Tongue (tissue), 2 donors: ENCODE data around the gene EZH1. TPM values are rescaled to one million over a fixed set of nuclear protein-coding genes. Genes with fewer than 3 reads are reported as not detected.
A peak's percentile ranks its signal among the peaks of the same experiment; 100 is the strongest.

Source experiments
- DNase-seq: peaks from one replicate; pipeline ENCODE4 v3.0.0-alpha.2; 2015
- total RNA-seq: library from RNA; depleted of rRNA; stranded (reverse); fragments of >200 nt; gene quantifications from one replicate; pipeline ENCODE4 v1.2.3, GENCODE V29; 2014

EZH1 gene
- total RNA-seq, 1 donor from 2014 or later: 35.6 TPM

GRCh38 chr17:42681976-42682721 is 62.7 kb downstream of the EZH1 start, which contains the start of gene CNTNAP1:
TSS of gene CNTNAP1 (plus strand) at chr17:42682531. CDS start at chr17:42682830, 299 bp downstream.
- DNase-seq: peak; percentile 78

GRCh38 chr17:42680331-42680808 is 64.5 kb downstream of the EZH1 start:
- no peak for DNase-seq

- DNase-seq: peak; percentile 88
These were observed 65.1 kb downstream of the EZH1 start for GRCh38 chr17:42679492-42680330.

- DNase-seq: peak; percentile 68
These were observed 65.8 kb downstream of the EZH1 start for GRCh38 chr17:42678951-42679491.

- peak; percentile 92 for DNase-seq
These were observed 66.7 kb downstream of the EZH1 start for GRCh38 chr17:42677921-42678781.

GRCh38 chr17:42677012-42677857 is 67.6 kb downstream of the EZH1 start:
- peak; percentile 100 for DNase-seq

- no peak for DNase-seq
These were observed 68.3 kb downstream of the EZH1 start, which contains the start of gene PLEKHH3 for GRCh38 chr17:42676424-42677011. TSS of gene PLEKHH3 (minus strand) at chr17:42676994. CDS start at chr17:42676563, 431 bp downstream.

- peak; percentile 58 for DNase-seq
These were observed 68.8 kb downstream of the EZH1 start for GRCh38 chr17:42675965-42676423.

GRCh38 chr17:42675348-42675964 is 69.4 kb downstream of the EZH1 start:
- DNase-seq: peak; percentile 61

- DNase-seq: peak; percentile 63
These were observed 70.0 kb downstream of the EZH1 start for GRCh38 chr17:42674755-42675347.

- no peak for DNase-seq
These were observed 70.7 kb downstream of the EZH1 start for GRCh38 chr17:42673885-42674754.

GRCh38 chr17:42673266-42673884 is 71.5 kb downstream of the EZH1 start:
- no peak for DNase-seq

GRCh38 chr17:42672038-42672437 is 72.8 kb downstream of the EZH1 start:
- DNase-seq: no peak

GRCh38 chr17:42670789-42671657 is 73.8 kb downstream of the EZH1 start:
- no peak for DNase-seq

- DNase-seq: no peak
These were observed 74.7 kb downstream of the EZH1 start for GRCh38 chr17:42669977-42670788.

GRCh38 chr17:42669705-42669976 is 75.2 kb downstream of the EZH1 start:
- DNase-seq: no peak
